IMR-90 (cell line): ENCODE data around the gene SHROOM3. TPM values are rescaled to one million over a fixed set of nuclear protein-coding genes. Genes with fewer than 3 reads are reported as not detected.

Experiments
- ATAC-seq: fragments of 200-7000 bp; cut with Tn5 transposase; 2 replicates; pipeline ENCODE4 v1.9.1; 2020; ENCODE audit warnings: low read depth, mild to moderate bottlenecking, moderate library complexity
- BruUV-seq: library from RNA; stranded (reverse); fragments of 400-500 nt; replicated peaks from 2 replicates; lab custom pipeline; 2021; lab: Mats Ljungman, UMichigan
- CTCF ChIA-PET: fragments of 300-600 bp; formaldehyde crosslinking; extraction: SDS; loops from one replicate; lab custom pipeline; 2021; ENCODE audit warnings: antibody characterized with exemption; lab: Yijun Ruan, JAX
- POLR2A ChIA-PET: fragments of 300-600 bp; sonication (Branson Sonifier 250); formaldehyde crosslinking; loops from one replicate; lab custom pipeline; 2022; ENCODE audit warnings: antibody characterized with exemption; ENCODE audit not compliant: unreplicated experiment; lab: Charles Lee
- DNase-seq: peaks from one replicate; pipeline ENCODE4 v3.0.0; 2013
- H2AFZ ChIP-seq: replicated peaks from 2 replicates; pipeline ENCODE3; 2013; ENCODE audit warnings: low read length, mild to moderate bottlenecking; ENCODE audit not compliant: poor library complexity
- H2AK5ac ChIP-seq: 2 replicates; pipeline ENCODE4 v1.6.1; 2013; ENCODE audit warnings: low read depth, low read length, inconsistent platforms
- H2AK9ac ChIP-seq: replicated peaks from 2 replicates; pipeline ENCODE3; 2013; ENCODE audit warnings: mild to moderate bottlenecking, low read depth, low read length, moderate library complexity; ENCODE audit not compliant: poor library complexity
- H2BK120ac ChIP-seq: 2 replicates; pipeline ENCODE4 v1.6.1; 2013; ENCODE audit warnings: low read depth, low read length, inconsistent platforms
- H2BK15ac ChIP-seq: 3 replicates; pipeline ENCODE4 v1.6.1; 2013; ENCODE audit warnings: low read depth, low read length, inconsistent platforms
- H2BK20ac ChIP-seq: 2 replicates; pipeline ENCODE4 v1.6.1; 2013; ENCODE audit warnings: low read depth, mild to moderate bottlenecking, inconsistent platforms, low read length, moderate library complexity
- H2BK5ac ChIP-seq: 2 replicates; pipeline ENCODE4 v1.6.1; 2013; ENCODE audit warnings: mild to moderate bottlenecking, low read depth, low read length, inconsistent platforms; ENCODE audit not compliant: poor library complexity, severe bottlenecking
- H3K14ac ChIP-seq: replicated peaks from 2 replicates; pipeline ENCODE4 v1.6.1; 2013; ENCODE audit warnings: low read depth, low read length, inconsistent platforms
- H3K18ac ChIP-seq: 2 replicates; pipeline ENCODE4 v1.6.1; 2013; ENCODE audit warnings: low read depth, low read length, control low read depth
- H3K23ac ChIP-seq: 2 replicates; pipeline ENCODE4 v1.6.1; 2013; ENCODE audit warnings: low read depth, low read length, inconsistent platforms
- H3K27ac ChIP-seq: 2 replicates; pipeline ENCODE4 v1.5.1; 2013; ENCODE audit warnings: mild to moderate bottlenecking, control low read depth, low read length; ENCODE audit not compliant: insufficient read depth
- H3K27me3 ChIP-seq: 2 replicates; pipeline ENCODE4 v1.6.1; 2013; ENCODE audit warnings: low read length; ENCODE audit not compliant: control insufficient read depth, insufficient read depth
- H3K36me3 ChIP-seq: 2 replicates; pipeline ENCODE4 v1.6.1; 2013; ENCODE audit warnings: low read length, mixed read lengths; ENCODE audit not compliant: control insufficient read depth, insufficient read depth
- H3K4ac ChIP-seq: 2 replicates; pipeline ENCODE4 v1.6.1; 2013; ENCODE audit warnings: low read depth, low read length, inconsistent platforms
- H3K4me1 ChIP-seq: 2 replicates; pipeline ENCODE4 v1.6.1; 2013; ENCODE audit warnings: low read length, mixed read lengths; ENCODE audit not compliant: control insufficient read depth, insufficient read depth
- H3K4me2 ChIP-seq: 2 replicates; pipeline ENCODE4 v1.6.1; 2013; ENCODE audit warnings: low read depth, mild to moderate bottlenecking, control low read depth, low read length, moderate library complexity
- H3K4me3 ChIP-seq: 2 replicates; pipeline ENCODE4 v1.5.1; 2013; ENCODE audit warnings: low read depth, mild to moderate bottlenecking, control low read depth, low read length, moderate library complexity; ENCODE audit not compliant: insufficient read depth
- H3K56ac ChIP-seq: 2 replicates; pipeline ENCODE4 v1.6.1; 2013; ENCODE audit warnings: low read length, inconsistent platforms; ENCODE audit not compliant: insufficient read depth; ENCODE audit errors: extremely low read depth
- H3K79me1 ChIP-seq, 2 experiments: 2 replicates each; pipeline ENCODE4 v1.6.1; 2013; ENCODE audit warnings: low read length in 2 of 2, inconsistent platforms in 1 of 2, low read depth in 1 of 2
- H3K9ac ChIP-seq: 2 replicates; pipeline ENCODE4 v1.6.1; 2013; ENCODE audit warnings: low read depth, low read length, control low read depth
- H3K9me1 ChIP-seq: 2 replicates; pipeline ENCODE4 v1.6.1; 2013; ENCODE audit warnings: low read length, inconsistent platforms; ENCODE audit not compliant: insufficient read depth
- H3K9me3 ChIP-seq: 2 replicates; pipeline ENCODE4 v1.6.1; 2013; ENCODE audit warnings: low read length; ENCODE audit not compliant: control insufficient read depth, insufficient read depth
- H4K20me1 ChIP-seq: 2 replicates; pipeline ENCODE4 v1.6.1; 2013; ENCODE audit warnings: low read length, inconsistent platforms; ENCODE audit not compliant: insufficient read depth
- H4K5ac ChIP-seq: 2 replicates; pipeline ENCODE4 v1.6.1; 2013; ENCODE audit warnings: mild to moderate bottlenecking, low read depth, low read length, control low read depth
- H4K8ac ChIP-seq, 2 experiments: 2 replicates each; pipeline ENCODE4 v1.6.1; 2013; ENCODE audit warnings: low read depth in 2 of 2, low read length in 2 of 2, control low read depth in 1 of 2, inconsistent platforms in 1 of 2
- H4K91ac ChIP-seq: 2 replicates; pipeline ENCODE4 v1.6.1; 2013; ENCODE audit warnings: low read depth, low read length, inconsistent platforms; ENCODE audit not compliant: insufficient read depth
- BHLHE40 ChIP-seq: fragments of 150-350 bp; IDR thresholded peaks from 2 replicates; pipeline ENCODE4 v1.6.1; 2016; ENCODE audit warnings: mild to moderate bottlenecking, low read depth, low read length
- POLR2A ChIP-seq: IDR thresholded peaks from 2 replicates; pipeline ENCODE4 v1.6.1; 2012; ENCODE audit warnings: mild to moderate bottlenecking, low read depth, low read length
- WGBS, 2 experiments: methylation state at CpG; one replicate each; pipeline versions ENCODE4 v1.1.5 to v1.1.7; 2013; ENCODE audit warnings: missing lambda C conversion rate in 2 of 2; ENCODE audit not compliant: insufficient read length in 1 of 2; ENCODE audit errors: extremely low coverage in 2 of 2; 5-methylcytosine and 5-hydroxymethylcytosine counted together
- dilution Hi-C: fragments of 300-500 bp; cut with HindIII; formaldehyde crosslinking; loops from one replicate; pipeline ENCODE4 v1.14.3; 2018; ENCODE audit warnings: low sequenced_read_pairs; ENCODE audit not compliant: unreplicated experiment
- in situ Hi-C: fragments of 300-500 bp; cut with MboI; formaldehyde crosslinking; loops from 3 replicates; pipeline ENCODE4 v1.14.3; 2019; ENCODE audit warnings: low sequenced_read_pairs, inconsistent platforms, mixed read lengths
- intact Hi-C: fragments of 100-400 bp; cut with micrococcal nuclease; formaldehyde crosslinking; loops from 2 replicates; pipeline ENCODE4 v1.10.0; 2022
- polyA plus RNA-seq, 3 experiments: library from polyadenylated mRNA; depleted of rRNA; stranded (reverse); fragments of >200 nt; gene quantifications; 2 replicates each; pipeline ENCODE4 v1.2.3, GENCODE V29; 2012; ENCODE audit warnings: low replicate concordance in 1 of 3
- total RNA-seq: library from RNA; depleted of rRNA; stranded (reverse); fragments of >200 nt; gene quantifications from 2 replicates; pipeline ENCODE4 v1.2.3, GENCODE V29; 2012

Gene SHROOM3
- total and polyA plus RNA-seq, 2 of the 4 experiments (the other 2 are of a cell fraction) = 10.8 to 19.5 TPM

GRCh38 chr4:76556452-76556851, 121.4 kb downstream of the SHROOM3 start:
- H3K14ac ChIP-seq = peak overlapping the region; percentile 7
- no peak overlapping the region for H2AFZ ChIP-seq
- dilution Hi-C loops = no loop called here
- H3K9me3 ChIP-seq = no peaks in the 10 kb centered on the region
- no peaks in the 10 kb centered on the region for H3K27me3 ChIP-seq
- no peak overlapping the region for H3K27ac ChIP-seq
- peak overlapping the region in 1 of 2 experiments; percentile 30; a peak in 1 of 4 replicates for H4K8ac ChIP-seq
- 0 out of 3 replicates have a peak overlapping the region, but pooled peaks have one; percentile 65 for H2BK15ac ChIP-seq
- H3K9me1 ChIP-seq = peaks cover 5% of the 10 kb centered on the region; the same call in 1 of the 2 replicates
- no peak overlapping the region for H2AK9ac ChIP-seq
- peaks cover 0 to 8% of the 10 kb centered on the region in 2 experiments; a peak in 1 of 4 replicates for H3K79me1 ChIP-seq
- H3K56ac ChIP-seq = no peak overlapping the region
- H2BK5ac ChIP-seq = no peak overlapping the region
- no peak overlapping the region; the same call in 1 of the 2 replicates for H4K5ac ChIP-seq
- TF ChIP-seq BHLHE40 (no peak), POLR2A (no peak)
- ChIA-PET CTCF (interaction anchor here (1.0 to 1.1 kb wide), 2 partner anchors 10 to 37 kb away, joined by 3 read pairs; no protein-coding TSS in a partner anchor), POLR2A (no interaction called here)
- no peak overlapping the region for H3K9ac ChIP-seq
- H2BK20ac ChIP-seq = peak overlapping the region; percentile 78
- H3K4me3 ChIP-seq = no peak overlapping the region
- in situ Hi-C loops = no loop called here
- peak overlapping the region; percentile 77; the same call in 1 of the 2 replicates for H2BK120ac ChIP-seq
- no peaks in the 10 kb centered on the region for H4K20me1 ChIP-seq
- peak overlapping the region; percentile 73; the same call in 1 of the 2 replicates for H4K91ac ChIP-seq
- peak overlapping the region; percentile 55 for H3K4ac ChIP-seq
- H3K18ac ChIP-seq = no peak overlapping the region
- DNase-seq (no peak), ATAC-seq (no peak; the same call in 1 of the 2 replicates)
- WGBS, 2 experiments = no CpG with 5 or more reads among the region's 1 CpG
- H3K36me3 ChIP-seq = no peaks in the 10 kb centered on the region
- intact Hi-C loops = no loop called here
- H3K4me2 ChIP-seq = no peak overlapping the region
- peak overlapping the region; percentile 88 for H2AK5ac ChIP-seq
- peak overlapping the region; percentile 8; the same call in 1 of the 2 replicates for H3K23ac ChIP-seq
- H3K4me1 ChIP-seq = peaks cover 13% of the 10 kb centered on the region
- BruUV-seq = no TSS peak
